GM21576 (cell line): ENCODE results near the gene GGACT.
A peak's percentile ranks its signal among the peaks of the same experiment; 100 is the strongest.
"Not testable (repeated sequence)": the region's sequence is repeated elsewhere in the genome, so short reads cannot be mapped to it uniquely, and the experiment has no call there.

ENCODE experiments used
- ATAC-seq: cut with Tn5 transposase; IDR thresholded peaks from one replicate; pipeline ENCODE4 v1.9.1; 2021; ENCODE audit warnings: mild to moderate bottlenecking, moderate library complexity; ENCODE audit not compliant: unreplicated experiment

The GGACT gene

DNA sequence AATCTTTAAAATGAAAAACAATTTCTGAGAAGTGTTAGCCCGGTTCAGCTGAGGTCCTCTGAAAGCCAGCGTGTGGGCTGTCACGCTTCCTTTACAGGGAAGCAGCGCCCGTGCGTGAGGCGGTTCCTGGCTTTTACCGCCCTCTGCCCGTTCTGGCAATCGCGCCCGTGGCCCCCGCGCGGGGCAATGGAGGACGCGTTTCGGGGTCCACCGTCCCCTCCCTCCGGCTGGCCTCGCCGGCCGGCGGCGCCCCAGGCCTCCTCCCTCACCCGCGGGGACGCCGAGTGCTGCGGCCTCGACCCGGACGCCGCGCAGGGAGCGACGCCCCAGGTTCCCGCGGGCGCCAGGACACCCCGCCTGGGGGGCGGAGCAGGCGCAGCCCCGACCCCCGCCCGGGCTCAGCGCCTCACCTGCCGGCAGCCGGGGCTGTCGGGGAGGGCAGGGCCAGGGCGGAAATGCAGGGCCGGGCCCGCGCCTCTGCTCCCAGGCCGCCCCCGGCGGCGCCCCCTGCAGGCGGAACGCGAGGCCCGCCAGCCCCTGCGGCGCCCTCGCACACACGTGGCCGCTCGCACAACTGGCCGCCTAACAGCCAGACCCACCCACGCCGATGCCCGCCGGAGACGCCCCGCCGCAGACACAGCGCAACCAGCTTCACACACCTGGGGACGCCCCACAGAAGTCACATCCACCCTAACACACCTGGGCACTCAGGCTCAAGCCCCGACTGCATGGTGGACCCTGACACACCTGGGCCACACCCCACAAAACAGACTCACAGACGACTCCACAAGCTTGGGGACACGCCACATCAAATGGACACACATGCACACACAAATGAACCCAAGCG, at the start of gene GGACT:
GGACT (minus strand) TSS at position 459 of the 847 bp plus-strand sequence. CDS start 56,198 bp downstream, outside the sequence.
- ATAC-seq = peak; percentile 96

DNA sequence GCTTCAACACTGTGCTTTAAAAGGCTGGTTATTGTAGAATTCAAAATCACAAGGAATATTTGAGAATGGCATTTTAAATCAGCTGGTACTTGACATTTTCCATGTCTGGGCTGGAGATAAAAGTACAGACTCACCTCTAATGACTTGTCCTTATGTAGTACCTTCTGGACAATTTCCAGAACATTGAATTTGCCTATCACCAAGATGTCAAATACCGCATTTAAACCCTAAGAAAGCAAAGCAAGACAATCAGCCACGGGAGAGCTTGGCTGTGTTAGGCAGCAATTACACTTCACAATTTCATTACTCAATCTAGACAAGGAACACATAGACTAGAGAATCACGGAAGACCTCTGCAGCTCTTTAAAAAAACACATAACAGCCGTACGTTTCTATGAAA, 49.2 kb upstream of the GGACT start:
- ATAC-seq = no peak

DNA sequence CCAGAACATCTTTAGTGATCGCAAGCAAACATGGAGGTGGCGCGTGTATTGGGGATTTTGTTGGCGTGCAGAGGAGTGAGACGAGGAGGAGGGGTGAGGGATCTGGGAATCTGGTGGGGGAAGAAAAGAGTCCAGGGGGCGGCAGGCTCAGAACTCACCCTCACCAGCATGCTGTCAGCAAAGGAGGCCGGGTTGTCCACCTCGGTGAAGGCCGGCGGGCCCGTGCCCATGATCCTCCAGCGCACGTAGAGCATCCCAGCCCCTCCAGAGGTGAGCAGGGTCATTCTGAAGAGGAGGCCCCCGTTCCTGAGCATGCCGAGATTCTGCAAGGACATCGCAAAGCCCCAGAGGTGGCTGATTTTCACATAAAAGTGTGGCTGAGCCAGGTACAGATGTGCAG, 48.8 kb upstream of the GGACT start:
- no peak for ATAC-seq

DNA sequence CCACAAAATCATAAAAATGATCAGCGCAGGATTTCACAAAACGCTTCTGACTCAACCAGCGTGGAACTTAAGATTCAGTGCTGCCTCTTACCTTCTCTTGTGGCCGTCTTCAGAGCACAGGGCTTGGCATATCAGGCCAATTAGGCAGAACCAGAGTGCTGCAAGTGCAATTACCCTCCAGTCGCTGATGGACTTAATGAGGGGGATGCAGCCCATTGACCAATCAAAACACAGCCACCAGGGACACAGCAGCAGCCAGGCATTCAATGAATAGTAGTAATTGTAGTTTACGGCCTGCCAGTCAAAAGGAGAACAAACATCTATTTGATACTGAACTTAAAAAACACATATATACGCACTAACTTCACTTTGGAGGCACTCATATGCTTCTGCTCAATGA, 47.9 kb upstream of the GGACT start:
- no peak for ATAC-seq

DNA sequence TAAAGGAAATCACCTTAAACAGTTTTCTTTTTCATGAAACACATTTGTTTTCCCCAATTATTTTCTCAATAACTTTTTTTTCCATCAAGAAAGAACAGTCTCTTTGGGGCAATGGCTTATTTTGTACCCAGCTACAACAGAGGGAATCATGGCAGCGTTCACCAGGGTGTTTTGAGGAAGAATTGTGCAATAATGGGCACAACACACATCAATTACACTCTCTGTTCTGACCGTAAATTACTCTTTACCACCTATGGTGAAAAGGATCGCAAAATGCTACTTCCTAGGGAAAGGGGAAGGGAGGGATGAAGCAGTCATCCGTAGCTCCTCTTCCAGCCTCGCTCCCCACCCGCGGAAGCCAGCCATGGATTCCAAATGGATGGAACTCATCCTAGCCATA, 47.4 kb upstream of the GGACT start:
- ATAC-seq = no peak

DNA sequence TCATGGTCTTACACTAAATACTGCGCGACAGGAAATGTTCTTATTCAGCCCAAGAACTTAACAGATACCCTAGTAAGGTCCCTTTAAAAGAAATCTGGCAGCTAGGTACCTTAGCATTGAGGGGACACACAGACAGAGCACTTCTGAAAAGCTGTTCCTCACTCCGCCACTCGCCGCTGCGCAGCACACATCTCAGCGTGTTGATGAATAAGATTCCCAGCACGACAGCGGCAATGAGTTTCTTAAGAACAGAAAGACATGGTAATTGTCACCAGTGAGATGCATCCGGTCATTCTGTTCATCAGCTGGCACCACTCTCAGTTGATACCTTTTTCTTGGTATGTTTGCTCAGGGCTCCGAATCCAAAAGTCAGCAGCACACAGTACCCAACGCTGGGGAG, 46.1 kb upstream of the GGACT start:
- ATAC-seq = no peak

DNA sequence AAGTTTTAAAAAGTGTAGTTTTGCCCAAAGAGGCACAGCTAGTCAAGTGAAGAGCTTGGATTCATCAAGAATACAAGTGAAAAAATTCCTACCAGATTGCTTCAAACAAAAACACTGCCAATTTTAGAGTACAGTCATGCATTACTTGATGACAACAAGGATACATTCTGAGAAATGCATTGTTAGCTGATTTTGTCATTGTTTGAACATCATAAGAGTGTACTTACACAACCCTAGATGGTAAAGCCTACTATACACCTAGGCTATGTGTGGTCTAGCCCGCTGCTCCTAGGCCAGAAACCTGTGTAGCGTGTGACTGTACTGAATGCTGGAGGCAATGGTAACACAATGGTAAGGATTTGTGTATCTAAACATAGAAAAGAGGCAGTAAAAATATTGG, 44.9 kb upstream of the GGACT start:
- ATAC-seq = no peak

DNA sequence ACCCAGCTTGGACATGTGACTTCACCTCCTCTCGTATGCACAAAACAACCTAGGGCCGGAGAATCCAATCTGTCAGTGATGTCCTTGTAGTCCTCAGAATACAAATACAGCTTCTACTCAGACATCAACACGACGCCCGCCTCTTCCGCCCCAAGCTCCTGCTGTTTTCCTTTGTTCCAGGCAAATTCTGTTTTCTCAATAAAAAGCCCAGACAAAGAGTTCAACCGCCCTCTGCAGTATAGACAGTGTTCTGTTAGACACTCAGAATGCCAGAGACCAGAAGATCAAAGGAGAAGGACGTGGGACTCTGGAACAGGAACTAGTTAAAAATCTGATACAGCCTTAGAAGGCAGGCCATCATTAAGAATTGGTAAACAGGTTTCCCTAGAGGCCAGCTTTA, 42.0 kb upstream of the GGACT start:
- no peak for ATAC-seq

DNA sequence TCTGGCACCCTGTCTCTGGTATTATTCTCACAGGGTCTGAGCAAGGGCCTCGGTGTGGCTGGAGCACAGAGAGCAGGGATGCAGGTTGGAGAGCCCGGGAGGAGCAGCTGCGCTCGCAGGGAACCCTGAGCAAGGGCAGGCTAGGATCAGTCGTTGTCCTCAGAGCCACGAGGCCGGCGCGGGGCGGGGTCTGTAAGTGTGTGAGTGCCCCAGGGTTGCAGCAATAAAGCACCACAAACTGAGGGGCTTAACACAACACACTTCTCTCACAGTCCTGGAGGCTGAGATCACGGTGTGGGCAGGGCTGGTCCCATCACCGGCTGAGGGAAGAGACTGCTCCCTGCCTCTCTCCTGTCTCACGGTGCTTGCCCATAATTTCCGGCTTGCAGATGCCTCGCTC, 38.5 kb upstream of the GGACT start:
- no peak for ATAC-seq

DNA sequence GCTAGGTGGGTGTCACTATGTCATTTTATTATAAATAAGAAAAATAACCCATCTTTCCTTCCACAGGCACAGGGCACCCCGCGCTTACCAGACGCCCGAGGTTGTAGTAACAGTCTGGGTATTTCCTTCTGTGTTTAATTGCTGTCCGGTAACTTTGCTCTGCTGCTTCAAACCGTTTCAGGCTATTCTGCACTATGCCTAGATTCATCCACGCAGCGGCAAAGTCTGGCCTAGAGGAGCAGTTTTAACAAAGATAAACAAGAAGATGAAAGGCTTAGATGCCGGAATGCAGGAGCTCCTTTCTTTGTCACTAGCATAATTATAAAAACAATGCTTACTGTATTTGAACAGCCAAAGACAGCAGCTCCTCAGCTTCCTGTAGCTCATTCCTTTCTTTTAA, 36.9 kb upstream of the GGACT start:
- no peak for ATAC-seq

DNA sequence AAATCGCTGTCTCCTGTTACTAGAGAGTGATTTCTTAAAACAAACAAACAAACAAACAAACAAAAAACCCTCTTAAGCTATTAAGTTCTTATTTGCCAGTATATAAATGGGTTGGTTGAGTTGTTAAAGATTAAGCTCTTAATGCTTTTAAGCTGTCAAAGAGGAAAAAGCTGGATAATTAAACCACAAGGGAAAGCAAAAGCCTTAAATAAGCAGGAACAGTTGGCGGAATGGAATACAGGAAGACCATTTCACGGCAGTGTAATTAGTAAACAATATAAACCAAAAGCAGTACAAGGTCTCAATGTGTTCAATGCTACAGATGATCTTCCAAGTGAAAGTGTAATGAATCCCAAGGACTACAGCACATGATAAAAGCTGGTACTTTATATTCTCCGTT, 32.2 kb upstream of the GGACT start:
- ATAC-seq = no peak

DNA sequence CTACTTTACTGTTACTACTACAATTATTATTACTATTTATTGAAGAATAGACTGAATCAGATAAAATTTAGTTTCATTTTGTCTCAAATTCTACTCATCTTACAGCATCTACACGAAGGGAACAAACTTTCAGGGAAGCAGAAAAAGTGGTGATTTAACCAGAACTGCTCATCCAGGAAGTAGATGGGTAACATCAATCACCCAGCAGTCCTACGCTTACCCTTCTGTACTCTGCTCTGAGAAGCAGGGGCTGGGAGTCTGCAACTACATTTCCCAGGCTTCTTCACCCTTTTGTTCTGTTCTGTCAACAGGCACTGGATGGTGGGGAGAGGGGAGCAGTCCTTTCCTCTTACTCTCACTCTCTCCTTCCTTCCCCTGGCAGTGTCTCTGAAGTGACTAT, 31.4 kb upstream of the GGACT start:
- ATAC-seq = no peak

DNA sequence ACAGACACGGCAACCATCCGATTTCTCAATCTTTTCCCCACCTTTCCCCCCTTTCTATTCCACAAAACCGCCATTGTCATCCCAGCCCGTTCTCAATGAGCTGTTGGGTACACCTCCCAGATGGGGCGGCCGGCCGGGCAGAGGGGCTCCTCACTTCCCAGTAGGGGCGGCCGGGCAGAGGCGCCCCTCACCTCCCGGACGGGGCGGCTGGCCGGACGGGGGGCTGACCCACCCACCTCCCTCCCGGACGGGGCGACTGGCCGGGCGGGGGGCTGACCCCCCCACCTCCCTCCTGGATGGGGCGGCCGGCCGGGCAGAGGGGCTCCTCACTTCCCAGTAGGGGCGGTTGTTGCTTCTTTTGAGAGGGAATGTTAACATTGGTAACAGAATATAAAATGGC, 30.3 kb upstream of the GGACT start:
- ATAC-seq = not testable (repeated sequence)

DNA sequence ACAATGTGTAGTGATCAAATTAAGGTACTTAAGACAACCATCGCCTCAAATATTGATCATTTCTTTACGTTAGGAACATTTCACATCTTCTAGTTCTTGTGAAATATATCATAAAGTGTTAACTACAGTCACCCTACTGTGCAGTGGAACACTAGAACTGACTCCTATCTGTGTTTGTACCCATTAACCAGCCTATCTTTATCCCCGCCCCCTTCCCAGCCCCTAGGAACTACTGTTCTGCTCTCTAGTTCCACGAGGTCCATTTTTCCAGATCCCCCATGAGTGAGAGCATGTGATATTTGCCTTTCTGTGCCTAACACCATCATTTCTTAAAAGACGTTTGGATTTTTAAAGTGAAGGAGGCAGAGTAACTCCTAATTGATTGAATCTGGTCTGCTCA, 24.4 kb upstream of the GGACT start:
- no peak for ATAC-seq

DNA sequence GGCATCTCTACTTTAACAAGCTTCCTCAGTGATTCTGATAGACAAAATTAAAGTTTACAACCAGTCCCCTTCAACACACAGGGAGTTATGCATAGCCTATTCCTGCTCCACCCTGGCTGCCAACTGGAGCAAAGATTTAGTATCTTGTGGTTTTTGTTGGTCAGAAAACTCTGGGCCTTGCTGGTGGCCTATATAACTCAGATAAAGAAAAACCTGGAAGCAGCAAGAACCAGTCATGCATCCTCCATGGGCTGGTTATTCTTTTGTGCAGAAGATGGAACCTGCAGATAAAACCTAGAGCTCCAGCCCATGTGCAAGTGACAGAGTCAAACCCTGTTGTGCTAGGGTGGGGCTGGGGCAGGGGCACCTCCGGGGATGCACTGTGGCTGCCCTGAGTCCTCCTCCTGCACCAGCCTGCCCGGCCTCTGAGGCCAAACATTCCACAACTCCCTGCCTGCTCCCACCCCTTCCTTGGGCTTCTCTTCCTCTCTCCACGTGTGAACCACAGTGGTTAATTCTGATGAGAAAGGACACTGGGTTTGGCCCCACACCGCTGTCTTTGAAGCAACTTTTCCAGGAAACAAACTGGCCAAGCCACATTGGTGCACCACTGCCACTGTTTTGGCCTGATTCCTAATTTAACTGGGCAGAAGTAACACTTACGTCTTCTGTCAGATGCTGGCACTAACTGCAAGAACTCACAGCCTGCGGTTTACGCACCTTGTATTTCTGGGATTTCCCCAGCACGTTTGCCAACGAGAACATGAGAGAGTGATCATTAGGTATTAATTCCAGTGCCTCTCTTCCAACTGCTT, 23.3 kb upstream of the GGACT start:
- ATAC-seq = no peak

DNA sequence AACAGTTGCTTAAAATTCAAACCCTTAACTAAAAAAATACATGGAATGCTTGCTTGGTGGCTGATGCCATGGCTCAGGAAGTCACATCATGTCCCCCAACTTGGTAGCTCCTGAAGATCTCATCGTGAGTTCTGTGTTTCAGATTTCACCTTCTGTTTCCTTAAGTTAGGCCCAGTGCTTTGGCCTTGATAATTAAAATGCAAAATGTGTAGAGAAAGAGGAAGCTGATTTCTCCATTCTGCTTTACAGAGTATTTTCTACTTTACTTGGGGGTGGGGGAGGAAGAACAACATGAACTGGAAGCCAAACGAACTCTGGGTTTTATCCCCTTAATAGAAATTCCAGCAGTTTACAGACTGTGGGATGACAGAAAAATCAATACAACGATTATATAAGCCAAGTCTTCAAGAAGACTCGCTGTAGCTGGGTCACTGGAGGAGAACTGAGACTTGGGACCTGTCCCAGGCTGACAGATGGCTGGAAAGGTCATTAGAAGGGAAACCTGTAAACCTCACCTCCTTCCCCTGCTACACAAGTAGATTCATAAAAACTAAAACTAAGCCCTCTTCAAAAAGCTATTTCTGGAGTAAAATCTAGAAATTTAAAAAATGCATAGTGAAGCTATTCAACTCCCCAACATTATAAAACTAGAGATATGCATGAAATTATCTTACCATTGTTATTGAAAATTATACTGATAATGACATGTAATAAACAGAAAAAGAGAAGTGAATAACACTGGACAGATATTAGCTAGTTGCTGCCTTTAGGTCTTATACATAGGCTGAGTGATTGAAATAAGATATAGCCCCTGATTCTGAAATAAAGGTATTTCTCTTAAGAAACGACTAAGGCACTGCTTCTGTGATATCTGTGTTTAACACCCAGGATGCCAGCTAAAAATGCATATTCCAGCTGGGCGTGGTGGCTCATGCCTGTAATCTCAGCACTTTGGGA, 22.1 kb upstream of the GGACT start:
- ATAC-seq = peak; percentile 32

DNA sequence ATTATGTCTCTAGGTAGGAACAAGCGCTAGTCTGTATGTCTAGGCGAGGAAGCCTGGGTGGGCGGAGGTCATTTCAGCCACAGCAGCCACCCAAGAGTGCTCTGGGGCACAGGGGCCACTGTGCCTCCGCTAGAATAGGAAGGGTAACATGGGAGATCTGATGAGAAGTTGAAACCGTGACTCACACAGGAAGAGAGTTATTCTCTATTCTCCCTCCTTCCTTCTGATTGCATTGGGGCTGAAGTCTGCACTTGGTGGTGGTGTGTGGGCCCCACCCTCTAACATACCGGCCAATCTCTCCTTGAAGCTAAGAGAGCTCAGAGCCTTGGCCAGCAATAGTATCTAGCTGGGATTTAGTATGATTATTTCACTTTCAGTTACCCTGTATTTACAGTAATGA, 20.3 kb upstream of the GGACT start:
- peak; percentile 93 for ATAC-seq

DNA sequence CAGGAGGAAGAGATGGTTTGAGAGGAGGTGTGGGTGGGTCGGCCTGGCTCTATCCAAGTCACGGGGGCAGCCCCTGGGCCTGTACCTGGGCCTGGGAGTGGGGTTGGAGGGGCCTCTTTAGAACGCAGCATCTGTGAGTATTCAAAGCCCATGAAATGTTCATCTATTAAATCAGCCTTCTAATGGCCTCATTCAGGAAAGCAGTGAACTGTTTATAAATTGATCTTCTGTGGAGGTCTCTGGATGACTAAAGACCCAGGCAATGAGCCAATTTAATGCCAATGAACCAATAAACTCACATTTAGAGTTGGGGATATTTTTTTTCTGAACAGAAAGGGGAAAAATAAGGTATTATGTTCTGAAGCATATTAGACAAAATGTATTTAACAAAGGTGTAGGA, 19.9 kb upstream of the GGACT start:
- no peak for ATAC-seq

DNA sequence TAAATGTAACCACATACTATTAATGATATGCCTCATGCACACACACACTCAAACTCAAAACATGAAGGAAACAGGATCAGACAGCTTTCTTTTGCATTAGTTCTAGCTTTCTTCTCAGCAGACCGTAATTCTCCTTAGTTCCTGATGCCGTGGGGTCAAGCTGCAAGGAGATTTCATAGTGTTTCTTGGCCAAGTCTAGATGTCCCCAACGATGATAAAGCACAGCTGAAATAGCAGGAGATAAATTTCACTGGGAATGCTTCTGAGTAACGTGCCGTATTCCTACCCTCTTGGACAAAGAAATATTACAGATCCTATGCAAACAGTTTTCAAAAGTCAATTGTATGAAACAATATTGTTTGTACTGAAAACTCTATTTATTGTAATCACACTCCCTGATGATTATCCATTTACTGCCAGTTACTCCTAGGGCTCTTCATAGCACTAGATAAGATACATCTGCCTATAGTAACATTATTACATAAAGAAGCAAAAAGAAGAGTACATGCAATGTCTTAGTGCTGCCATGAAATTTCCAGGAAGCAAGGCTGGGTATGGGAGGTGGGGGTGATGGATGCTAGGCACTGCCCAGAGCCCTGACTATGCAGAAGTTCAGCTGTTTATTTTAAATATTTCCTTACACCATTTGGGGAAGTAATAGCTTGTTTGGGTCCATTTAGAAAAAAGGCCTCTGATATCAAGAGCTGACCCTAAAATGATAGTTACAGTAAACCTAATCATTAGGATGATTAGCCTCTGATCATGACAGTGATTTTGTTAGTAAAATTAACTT, 16.5 kb upstream of the GGACT start:
- no peak for ATAC-seq

DNA sequence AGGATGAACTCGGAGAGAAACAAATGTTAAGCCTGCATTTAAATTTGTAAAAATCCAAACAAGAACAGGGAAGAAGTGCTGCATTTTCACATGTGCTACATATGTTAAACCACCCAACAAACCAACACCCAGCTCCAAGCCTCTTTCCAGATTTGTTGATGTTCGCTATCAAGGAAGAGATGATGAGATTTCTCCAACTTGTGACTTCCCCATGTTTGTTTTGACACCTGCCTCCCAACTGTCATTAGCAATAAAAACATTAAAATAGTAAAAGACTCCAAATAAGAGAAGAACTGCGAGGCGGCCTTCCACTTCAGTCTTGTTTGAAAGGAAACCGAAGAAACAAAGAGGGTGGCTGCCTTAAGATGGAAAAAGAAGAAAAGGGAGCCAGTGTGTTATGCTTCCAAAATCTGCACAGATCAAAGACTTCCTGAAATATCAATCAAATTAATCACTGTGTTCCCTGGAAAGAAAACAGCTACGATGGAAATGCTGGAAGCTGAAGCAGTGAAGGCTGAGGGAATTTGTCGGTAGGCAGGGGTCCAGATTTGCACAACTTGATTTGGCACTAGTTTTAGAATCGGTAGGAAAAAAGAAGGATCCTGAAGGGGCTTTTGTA, 14.0 kb upstream of the GGACT start:
- ATAC-seq = no peak
